Epithelial cell of proximal tubule (primary cell): Measurements from ENCODE around the gene GARIN3. TPM values are rescaled to one million over a fixed set of nuclear protein-coding genes. Genes with fewer than 3 reads are reported as not detected.

Experiments
- DNase-seq: peaks from one replicate; pipeline ENCODE4 v3.0.0-alpha.2; 2011; ENCODE audit warnings: low read depth
- H3K4me3 ChIP-seq: 2 replicates; pipeline ENCODE4 v1.5.1; 2011; ENCODE audit warnings: low read depth, mild to moderate bottlenecking, low read length
- CTCF ChIP-seq: conservative IDR thresholded peaks from 2 replicates; pipeline ENCODE4 v1.5.1; 2012; ENCODE audit warnings: low read depth, mild to moderate bottlenecking, low read length
- total RNA-seq: library from RNA; depleted of rRNA; stranded (reverse); fragments of >200 nt; gene quantifications from 2 replicates; pipeline ENCODE4 v1.2.3, GENCODE V29; 2015

GARIN3 gene
- total RNA-seq, 1 donor from 2014 or later, result not detected

GRCh38 chr5:157168286-157168685 is 2.2 kb upstream of the GARIN3 start:
- no peak for DNase-seq
- no peak for TF ChIP-seq CTCF
- H3K4me3 ChIP-seq, result no peak overlapping the region

GRCh38 chr5:157167214-157167621 is 1.2 kb upstream of the GARIN3 start:
- peak; percentile 72 for DNase-seq
- H3K4me3 ChIP-seq, result no peak overlapping the region
- TF ChIP-seq CTCF, result no peak

GRCh38 chr5:157165668-157166067 is 396 bp downstream of the GARIN3 start:
- TF ChIP-seq CTCF, result no peak
- no peak for DNase-seq
- no peak overlapping the region for H3K4me3 ChIP-seq

GRCh38 chr5:157165261-157165660 is 803 bp downstream of the GARIN3 start:
- DNase-seq, result no peak
- TF ChIP-seq CTCF, result no peak
- no peak overlapping the region for H3K4me3 ChIP-seq

- DNase-seq, result no peak
- no peak overlapping the region for H3K4me3 ChIP-seq
- TF ChIP-seq CTCF, result no peak
These were observed 1.5 kb downstream of the GARIN3 start for GRCh38 chr5:157164521-157164920.

GRCh38 chr5:157162919-157163510 is 3.0 kb downstream of the GARIN3 start:
- DNase-seq, result no peak
- TF ChIP-seq CTCF, result no peak
- H3K4me3 ChIP-seq, result no peak overlapping the region

- DNase-seq, result no peak
- H3K4me3 ChIP-seq, result no peak overlapping the region
- no peak for TF ChIP-seq CTCF
These were observed 4.1 kb downstream of the GARIN3 start for GRCh38 chr5:157161996-157162395.
